ENCODE data around the gene HYAL4.

DNA sequence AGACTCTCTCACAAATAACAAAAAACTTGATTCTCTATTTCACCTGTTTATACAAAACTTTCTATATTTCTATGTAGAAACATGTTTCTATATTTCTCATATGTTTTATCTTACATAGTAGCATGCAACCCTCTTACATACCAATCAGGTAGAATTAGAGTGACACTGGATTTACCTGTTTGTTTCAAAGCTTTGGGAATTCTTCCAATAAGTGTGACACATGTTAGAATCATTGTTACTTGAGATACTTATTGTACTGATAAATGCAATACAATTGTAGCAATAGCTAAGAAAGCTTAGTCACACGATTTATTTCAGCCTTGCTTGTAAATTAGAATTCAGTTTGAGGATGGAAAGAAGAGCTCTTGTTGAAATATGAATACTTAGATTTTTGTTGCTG is 4.9 kb downstream of the HYAL4 start:
- TF ChIP-seq EZH2 (IDR thresholded peaks at IDR 0.05), result no peak
- no peak for TF ChIP-seq POLR2AphosphoS5 (IDR thresholded peaks at IDR 0.05; ENCODE audit: borderline replicate concordance, low read depth, low read length)

Measured in SK-N-MC (cell line).